ENCODE measurements around the gene SHKBP1. TPM values are rescaled to one million over a fixed set of nuclear protein-coding genes. Genes with fewer than 3 reads are reported as not detected.

The SHKBP1 gene
- total and polyA plus RNA-seq, 4 donors: 21.1 to 191 (median 97.1) TPM

DNA sequence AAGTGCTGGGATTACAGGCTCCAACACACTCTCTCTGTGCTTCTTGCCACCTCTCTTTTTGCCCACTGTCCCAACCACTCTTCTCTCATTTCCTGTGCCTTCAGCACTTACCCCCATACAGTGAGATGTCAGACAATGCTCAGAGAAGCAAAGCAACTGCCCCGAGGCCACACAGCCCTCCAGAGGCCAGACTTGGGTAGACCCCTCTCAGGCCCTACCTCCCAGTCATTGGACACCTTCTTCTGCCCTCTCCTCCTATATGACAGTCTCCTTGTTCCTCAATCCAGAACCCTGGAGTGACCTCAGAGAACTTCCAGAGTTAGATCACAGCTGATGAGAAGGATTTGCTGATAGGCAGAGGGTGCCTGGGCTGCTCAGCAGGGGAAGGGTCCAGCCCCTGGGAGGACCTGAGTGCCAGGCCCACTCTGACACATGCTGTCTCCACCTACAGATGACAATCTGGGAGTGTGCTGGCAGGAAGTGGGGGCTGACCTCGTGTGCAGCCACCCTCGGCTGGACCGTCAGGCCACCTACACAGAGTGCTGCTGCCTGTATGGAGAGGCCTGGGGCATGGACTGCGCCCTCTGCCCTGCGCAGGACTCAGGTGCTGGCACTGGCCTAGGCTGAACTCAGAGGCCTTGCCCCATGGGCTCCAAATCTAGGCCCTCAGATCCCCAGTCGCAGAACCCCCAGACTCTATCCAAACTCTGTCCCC, 48.9 kb downstream of the SHKBP1 start:
- 77 to 80% methylated on average over 7 of the region's 7 CpGs for WGBS, 2 donors
- DNase-seq (no peak), ATAC-seq (ENCODE audit: insufficient read depth, low FRiP score) (no peak)
- TF ChIP-seq, protein P1, sequence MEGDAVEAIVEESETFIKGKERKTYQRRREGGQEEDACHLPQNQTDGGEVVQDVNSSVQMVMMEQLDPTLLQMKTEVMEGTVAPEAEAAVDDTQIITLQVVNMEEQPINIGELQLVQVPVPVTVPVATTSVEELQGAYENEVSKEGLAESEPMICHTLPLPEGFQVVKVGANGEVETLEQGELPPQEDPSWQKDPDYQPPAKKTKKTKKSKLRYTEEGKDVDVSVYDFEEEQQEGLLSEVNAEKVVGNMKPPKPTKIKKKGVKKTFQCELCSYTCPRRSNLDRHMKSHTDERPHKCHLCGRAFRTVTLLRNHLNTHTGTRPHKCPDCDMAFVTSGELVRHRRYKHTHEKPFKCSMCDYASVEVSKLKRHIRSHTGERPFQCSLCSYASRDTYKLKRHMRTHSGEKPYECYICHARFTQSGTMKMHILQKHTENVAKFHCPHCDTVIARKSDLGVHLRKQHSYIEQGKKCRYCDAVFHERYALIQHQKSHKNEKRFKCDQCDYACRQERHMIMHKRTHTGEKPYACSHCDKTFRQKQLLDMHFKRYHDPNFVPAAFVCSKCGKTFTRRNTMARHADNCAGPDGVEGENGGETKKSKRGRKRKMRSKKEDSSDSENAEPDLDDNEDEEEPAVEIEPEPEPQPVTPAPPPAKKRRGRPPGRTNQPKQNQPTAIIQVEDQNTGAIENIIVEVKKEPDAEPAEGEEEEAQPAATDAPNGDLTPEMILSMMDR (IDR thresholded peaks at IDR 0.05; ENCODE audit: control extremely low read depth, extremely low read depth): no peak
- Histone ChIP-seq H3K4me3 (no peak overlapping the region), H3K36me3 (ENCODE audit: control insufficient read depth in 4 of 4, insufficient read depth in 4 of 4, low read length in 4 of 4) (peaks cover 0 to 45% (median 29%) of the 10 kb centered on the region in 4 donors), H3K27ac (ENCODE audit: low read depth in 1 of 2, low read length in 1 of 2) (no peak overlapping the region), H3K4me1 (ENCODE audit: control insufficient read depth in 5 of 5, insufficient read depth in 5 of 5, low read length in 5 of 5) (peaks cover 0 to 2% (median 0%) of the 10 kb centered on the region in 5 donors), H3K27me3 (ENCODE audit: control insufficient read depth in 3 of 3, insufficient read depth in 3 of 3, low read length in 2 of 3) (no peaks in the 10 kb centered on the region), H3K9me3 (ENCODE audit: control insufficient read depth in 4 of 4, insufficient read depth in 3 of 4, low read length in 3 of 4) (peaks cover 0 to 4% (median 0%) of the 10 kb centered on the region in 4 donors), H3K9ac (ENCODE audit: insufficient read depth in 1 of 2, low read length in 2 of 2) (no peak overlapping the region)

DNA sequence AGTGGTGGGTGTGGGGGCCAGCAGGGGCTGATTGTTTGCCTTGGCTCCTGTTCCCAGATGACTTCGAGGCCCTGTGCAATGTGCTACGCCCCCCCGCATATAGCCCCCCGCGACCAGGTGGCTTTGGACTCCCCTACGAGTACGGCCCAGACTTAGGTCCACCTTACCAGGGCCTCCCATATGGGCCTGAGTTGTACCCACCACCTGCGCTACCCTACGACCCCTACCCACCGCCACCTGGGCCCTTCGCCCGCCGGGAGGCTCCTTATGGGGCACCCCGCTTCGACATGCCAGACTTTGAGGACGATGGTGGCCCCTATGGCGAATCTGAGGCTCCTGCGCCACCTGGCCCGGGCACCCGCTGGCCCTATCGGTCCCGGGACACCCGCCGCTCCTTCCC, 50.2 kb downstream of the SHKBP1 start:
- H3K36me3 ChIP-seq (ENCODE audit: control insufficient read depth in 4 of 4, insufficient read depth in 4 of 4, low read length in 4 of 4): peaks cover 0 to 37% (median 24%) of the 10 kb centered on the region in 4 donors

DNA sequence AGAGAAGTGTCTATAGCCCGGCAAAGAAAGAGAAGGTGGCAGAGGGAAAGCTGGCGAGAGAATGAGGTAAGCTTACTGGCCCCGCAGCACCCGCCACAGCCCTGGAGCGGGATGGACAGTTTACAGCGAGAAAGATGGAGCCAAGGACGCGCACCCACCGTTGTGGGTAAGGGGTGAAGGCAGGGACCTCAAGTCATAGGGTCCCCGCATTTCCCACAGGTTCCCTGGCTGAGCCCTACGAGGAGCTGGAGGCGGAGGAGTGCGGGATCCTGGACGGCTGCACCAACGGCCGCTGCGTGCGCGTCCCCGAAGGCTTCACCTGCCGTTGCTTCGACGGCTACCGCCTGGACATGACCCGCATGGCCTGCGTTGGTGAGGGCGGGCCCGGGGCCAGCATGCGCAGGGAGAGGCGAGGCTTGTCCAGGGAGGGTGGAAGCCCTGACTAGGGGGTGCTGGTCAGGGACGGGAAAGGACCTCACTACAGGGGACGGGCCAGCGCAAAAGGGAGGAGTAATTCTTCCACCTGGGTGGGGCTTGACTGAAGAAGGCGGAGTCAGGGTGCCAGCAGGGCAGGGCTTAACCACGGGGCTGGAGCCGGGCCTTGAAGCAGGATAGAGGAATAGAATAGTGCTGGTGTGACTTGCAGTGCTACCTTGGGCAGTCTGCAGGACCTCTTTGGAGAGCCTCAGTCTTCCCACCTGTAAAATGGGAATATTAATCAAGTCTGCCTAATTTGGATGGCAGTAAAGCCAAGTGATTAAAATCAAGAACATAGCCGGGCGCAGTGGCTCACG, 51.0 kb downstream of the SHKBP1 start:
- DNase-seq (no peak), ATAC-seq (ENCODE audit: insufficient read depth, low FRiP score) (no peak)
- H3K9ac ChIP-seq (ENCODE audit: insufficient read depth in 1 of 2, low read length in 2 of 2): no peak overlapping the region
- no peak overlapping the region for H3K27ac ChIP-seq (ENCODE audit: low read depth in 1 of 2, low read length in 1 of 2)
- H3K4me3 ChIP-seq: no peak overlapping the region
- peaks cover 0 to 3% (median 0%) of the 10 kb centered on the region in 5 donors for H3K4me1 ChIP-seq (ENCODE audit: control insufficient read depth in 5 of 5, insufficient read depth in 5 of 5, low read length in 5 of 5)
- H3K9me3 ChIP-seq (ENCODE audit: control insufficient read depth in 4 of 4, insufficient read depth in 3 of 4, low read length in 3 of 4): peaks cover 0 to 4% (median 0%) of the 10 kb centered on the region in 4 donors
- TF ChIP-seq, protein P1 (IDR thresholded peaks at IDR 0.05; ENCODE audit: control extremely low read depth, extremely low read depth): no peak
- H3K27me3 ChIP-seq (ENCODE audit: control insufficient read depth in 3 of 3, insufficient read depth in 3 of 3, low read length in 2 of 3): no peaks in the 10 kb centered on the region
- H3K36me3 ChIP-seq (ENCODE audit: control insufficient read depth in 4 of 4, insufficient read depth in 4 of 4, low read length in 4 of 4): peaks cover 0 to 35% (median 19%) of the 10 kb centered on the region in 4 donors
- 91 to 96% methylated on average over 39 of the region's 39 CpGs for WGBS, 2 donors

More for the DNA sequence above, 50.2 kb downstream of the SHKBP1 start:
- 94 to 95% methylated on average over 24 of the region's 24 CpGs for WGBS, 2 donors
- TF ChIP-seq, protein P1 (IDR thresholded peaks at IDR 0.05; ENCODE audit: control extremely low read depth, extremely low read depth): no peak
- Histone ChIP-seq H3K27ac (ENCODE audit: low read depth in 1 of 2, low read length in 1 of 2) (no peak overlapping the region), H3K9ac (ENCODE audit: insufficient read depth in 1 of 2, low read length in 2 of 2) (no peak overlapping the region), H3K4me3 (no peak overlapping the region), H3K9me3 (ENCODE audit: control insufficient read depth in 4 of 4, insufficient read depth in 3 of 4, low read length in 3 of 4) (peaks cover 0 to 4% (median 0%) of the 10 kb centered on the region in 4 donors), H3K4me1 (ENCODE audit: control insufficient read depth in 5 of 5, insufficient read depth in 5 of 5, low read length in 5 of 5) (peaks cover 0 to 2% (median 0%) of the 10 kb centered on the region in 5 donors), H3K27me3 (ENCODE audit: control insufficient read depth in 3 of 3, insufficient read depth in 3 of 3, low read length in 2 of 3) (no peaks in the 10 kb centered on the region)
- DNase-seq (no peak), ATAC-seq (ENCODE audit: insufficient read depth, low FRiP score) (no peak)
